Heart right ventricle (tissue), 16 donors: Measurements from ENCODE around the gene LRRC27. TPM values are rescaled to one million over a fixed set of nuclear protein-coding genes. Genes with fewer than 3 reads are reported as not detected.

Source experiments
- ATAC-seq, 8 donors: fragments of 200-7000 bp; cut with Tn5 transposase; one replicate each; pipeline ENCODE4 v1.9.1; 2020; ENCODE audit warnings: mild to moderate bottlenecking in 8 of 8, moderate library complexity in 8 of 8, moderate number of reproducible peaks in 1 of 8
- DNase-seq, 2 donors: peaks; one replicate each; pipeline ENCODE4 v3.0.0-alpha.2; 2020
- H3K27ac ChIP-seq, 10 donors: fragments of 200-600 bp; sonication (generic) in 2 of 10; one replicate each; pipeline versions ENCODE4 v1.5.0 to v1.8.0; 2020 to 2022; ENCODE audit warnings: mild to moderate bottlenecking in 3 of 10
- H3K27me3 ChIP-seq, 7 donors: fragments of 200-600 bp; one replicate each; pipeline ENCODE4 v1.8.0; 2021 to 2022; ENCODE audit warnings: mild to moderate bottlenecking in 2 of 7
- H3K36me3 ChIP-seq, 9 donors: fragments of 200-600 bp; sonication (generic) in 1 of 9; one replicate each; pipeline versions ENCODE4 v1.5.0 to v1.8.0; 2020 to 2022; ENCODE audit warnings: mild to moderate bottlenecking in 2 of 9
- H3K4me1 ChIP-seq, 9 donors: fragments of 200-600 bp; sonication (generic) in 1 of 9; one replicate each; pipeline versions ENCODE4 v1.5.0 to v1.8.0; 2020 to 2022; ENCODE audit warnings: mild to moderate bottlenecking in 4 of 9
- H3K4me3 ChIP-seq, 10 donors: fragments of 200-600 bp; sonication (generic) in 2 of 10; one replicate each; pipeline versions ENCODE4 v1.5.0 to v1.8.0; 2020 to 2022; ENCODE audit warnings: mild to moderate bottlenecking in 7 of 10, moderate library complexity in 2 of 10
- H3K9me3 ChIP-seq, 11 donors: fragments of 200-600 bp in 10 of 11; sonication (generic) in 2 of 11; one replicate each; pipeline versions ENCODE4 v1.5.0 to v1.8.0; 2013 to 2022; ENCODE audit warnings: mild to moderate bottlenecking in 2 of 11, control low read depth in 1 of 11, moderate library complexity in 1 of 11
- WGBS, 2 donors: extraction: QIAGEN DNeasy Blood & Tissue Kit; methylation state at CpG; one replicate each; pipeline ENCODE4 v1.1.7; 2013; ENCODE audit warnings: inconsistent platforms in 1 of 2; 5-methylcytosine and 5-hydroxymethylcytosine counted together
- intact Hi-C, 10 donors: fragments of 100-400 bp; cut with DNase I; formaldehyde crosslinking; loops; one replicate each; pipeline versions ENCODE4 v1.11.1 to v1.14.2; 2022
- polyA plus RNA-seq, 2 donors: library from polyadenylated mRNA; stranded (reverse); fragments of 200-250 nt; gene quantifications; one replicate each; pipeline ENCODE4 v1.2.3, GENCODE V29; 2013
- total RNA-seq, 10 donors: library from RNA; stranded (reverse); fragmentation: NEBNext Ultra II Directional in 3 of 10; extraction: Animal tissue kit (Norgen Biotek cat#: 25700) in 3 of 10; gene quantifications; one replicate each; pipeline versions ENCODE4 v1.2.1 to v1.2.4, GENCODE V29; 2021 to 2023
- TF ChIP-seq, protein P1 (sequence below), 9 donors: fragments of 200-600 bp; sonication (generic) in 2 of 9; IDR thresholded peaks; one replicate each; pipeline versions ENCODE4 v1.5.0 to v1.8.0; 2021 to 2022; ENCODE audit warnings: antibody characterized with exemption in 9 of 9, mild to moderate bottlenecking in 5 of 9, moderate library complexity in 1 of 9
- donor health status: Arrhythmogenic right ventricular cardiomyopathy.
- donor health status: ischemic (EF 13 %, LVEDD 7.1; RV severe dilation, severe dysfunction).
- donor health status: healthy with polysubstance abuse.
- donor health status: DM: no; HTN: yes; CAD: no.
- donor health status: DM: no; HTN: no; CAD: no.
- donor health status: ischemic (EF 25% LVEDD 6.9; RV normal size, moderate dysfunction).
- donor health status: ischemic (EF 25% LVEDD 5.7; RV mildly dilated, moderate dysfunction).
- donor health status: healthy.
- donor health status: DM: yes; HTN: yes; CAD: no.
- donor health status: Ischemic cardiomyopathy.
- donor health status: ischemic (EF 35%, LVEDD 5.7; RV mildly dilated, moderate dysfunction).
- donor health status: nonischemic (EF 11% LVEDD 7.7; RV severe dilation, severe dysfunction).
- donor health status: DM: yes; HTN: yes; CAD: no.
- donor health status: PGD.
- donor health status: ischemic (EF 29% LVEDD 5.4; RV normal size, mild dysfunction).
- donor health status: nonischemic (EF 23%, LVEDD 6.1; RV moderate dilation, normal function).

LRRC27 gene
- total and polyA plus RNA-seq, 12 donors, result 3.0 to 8.1 (median 4.7) TPM

DNA sequence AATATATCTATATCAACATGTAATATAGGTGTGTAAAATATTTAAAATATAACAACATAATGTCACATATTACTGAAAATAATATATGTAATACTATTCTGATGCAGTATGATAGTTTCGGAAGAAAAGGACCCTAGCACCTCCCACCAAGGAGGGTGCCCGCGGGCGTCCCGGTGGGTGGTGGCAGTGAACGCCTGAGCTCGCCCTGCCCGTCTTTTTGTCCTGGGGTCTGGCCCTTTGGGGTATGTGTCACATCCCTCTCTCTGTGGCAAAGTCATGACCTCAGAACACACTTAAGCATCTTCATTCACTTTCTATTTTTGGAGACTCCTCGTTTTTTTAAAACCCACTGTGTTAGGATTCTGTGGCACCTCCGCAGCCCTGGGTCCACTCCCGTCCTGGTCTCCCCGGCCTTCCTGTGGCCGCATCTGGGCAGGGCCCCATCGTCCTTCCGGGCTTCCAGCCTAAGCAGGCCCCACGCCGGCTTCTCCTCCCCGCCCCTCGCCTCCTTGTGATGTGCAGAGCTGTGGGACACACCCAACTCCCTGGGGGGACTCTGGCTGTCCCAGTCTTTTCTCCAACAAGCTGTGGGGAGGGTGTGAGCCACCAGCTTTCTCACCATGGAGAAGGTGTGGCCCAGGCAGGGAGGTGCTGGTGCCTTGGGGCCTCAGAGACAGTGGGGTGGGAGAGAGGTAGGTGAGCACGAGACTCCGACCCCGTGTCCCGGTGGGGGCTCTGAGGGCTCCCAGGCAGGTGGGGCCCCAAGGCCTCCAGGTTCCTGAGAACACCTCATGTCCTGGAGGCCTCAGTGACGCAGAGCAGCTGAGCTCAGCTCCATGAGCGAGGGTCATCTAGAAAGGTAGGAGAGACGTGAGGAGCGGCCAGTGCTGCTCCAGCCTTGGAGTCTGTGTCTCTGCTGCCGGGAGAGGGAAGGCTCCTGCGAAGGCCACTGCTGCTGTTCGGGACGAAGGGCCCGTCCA lies 81.5 kb downstream of the LRRC27 start:
- DNase-seq (peak in 1 of 2 donors; percentile 21), ATAC-seq (peak in 1 of 8 donors; percentile 3)
- WGBS, 2 donors, result 79% methylated on average over 32 of the region's 32 CpGs
- H3K9me3 ChIP-seq, result no peaks in the 10 kb centered on the region
- peaks cover 8 to 65% (median 43%) of the 10 kb centered on the region in 9 donors for H3K4me1 ChIP-seq
- TF ChIP-seq, protein P1, sequence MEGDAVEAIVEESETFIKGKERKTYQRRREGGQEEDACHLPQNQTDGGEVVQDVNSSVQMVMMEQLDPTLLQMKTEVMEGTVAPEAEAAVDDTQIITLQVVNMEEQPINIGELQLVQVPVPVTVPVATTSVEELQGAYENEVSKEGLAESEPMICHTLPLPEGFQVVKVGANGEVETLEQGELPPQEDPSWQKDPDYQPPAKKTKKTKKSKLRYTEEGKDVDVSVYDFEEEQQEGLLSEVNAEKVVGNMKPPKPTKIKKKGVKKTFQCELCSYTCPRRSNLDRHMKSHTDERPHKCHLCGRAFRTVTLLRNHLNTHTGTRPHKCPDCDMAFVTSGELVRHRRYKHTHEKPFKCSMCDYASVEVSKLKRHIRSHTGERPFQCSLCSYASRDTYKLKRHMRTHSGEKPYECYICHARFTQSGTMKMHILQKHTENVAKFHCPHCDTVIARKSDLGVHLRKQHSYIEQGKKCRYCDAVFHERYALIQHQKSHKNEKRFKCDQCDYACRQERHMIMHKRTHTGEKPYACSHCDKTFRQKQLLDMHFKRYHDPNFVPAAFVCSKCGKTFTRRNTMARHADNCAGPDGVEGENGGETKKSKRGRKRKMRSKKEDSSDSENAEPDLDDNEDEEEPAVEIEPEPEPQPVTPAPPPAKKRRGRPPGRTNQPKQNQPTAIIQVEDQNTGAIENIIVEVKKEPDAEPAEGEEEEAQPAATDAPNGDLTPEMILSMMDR (IDR thresholded peaks at IDR 0.05), result no peak
- intact Hi-C loops, result no loop called here
- H3K27me3 ChIP-seq, result no peaks in the 10 kb centered on the region
- no peak overlapping the region for H3K4me3 ChIP-seq
- peak overlapping the region in 4 of 10 donors; percentile 12 to 58 (median 25) for H3K27ac ChIP-seq
- peaks cover 0 to 4% (median 0%) of the 10 kb centered on the region in 9 donors for H3K36me3 ChIP-seq

DNA sequence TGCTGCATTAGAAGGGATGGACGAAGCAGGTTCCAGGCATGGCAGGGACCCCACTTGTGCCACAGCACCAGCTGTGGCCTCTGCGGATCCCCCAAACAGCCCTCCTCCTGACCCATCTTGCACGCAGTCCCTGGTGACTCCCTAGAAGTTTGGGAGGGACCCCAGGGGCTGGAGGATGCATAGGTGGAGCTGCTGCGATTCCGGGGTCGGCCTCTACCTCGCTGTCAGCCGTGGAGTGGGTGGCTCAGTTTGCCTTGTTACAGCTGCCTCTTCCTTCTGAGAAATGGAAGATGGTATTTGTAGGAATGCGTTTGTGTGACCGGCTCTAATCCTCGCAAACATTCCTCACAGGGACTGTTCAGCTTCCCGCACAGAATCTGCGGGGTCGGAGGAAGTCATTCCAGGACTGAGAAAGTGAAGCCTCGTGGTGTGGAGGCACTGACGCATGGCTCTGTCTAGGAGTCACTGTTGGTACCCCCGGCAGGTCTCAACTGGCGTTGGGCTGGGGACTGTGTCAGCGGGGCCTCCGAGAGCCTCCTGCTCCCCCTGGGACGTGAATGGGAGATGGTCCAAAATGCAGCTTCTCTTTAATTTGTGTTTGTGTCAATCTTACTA lies 82.5 kb downstream of the LRRC27 start:
- WGBS, 2 donors, result 88 to 90% methylated on average over 21 of the region's 21 CpGs
- peaks cover 8 to 63% (median 41%) of the 10 kb centered on the region in 9 donors for H3K4me1 ChIP-seq
- no peak overlapping the region for H3K4me3 ChIP-seq
- H3K27me3 ChIP-seq, result no peaks in the 10 kb centered on the region
- H3K9me3 ChIP-seq, result no peaks in the 10 kb centered on the region
- intact Hi-C loops, result no loop called here
- TF ChIP-seq, protein P1 (IDR thresholded peaks at IDR 0.05), result no peak
- peak in 1 of 2 donors; percentile 5 for DNase-seq
- H3K27ac ChIP-seq, result no peak overlapping the region
- H3K36me3 ChIP-seq, result peaks cover 0 to 4% (median 0%) of the 10 kb centered on the region in 9 donors
- no peak for ATAC-seq

DNA sequence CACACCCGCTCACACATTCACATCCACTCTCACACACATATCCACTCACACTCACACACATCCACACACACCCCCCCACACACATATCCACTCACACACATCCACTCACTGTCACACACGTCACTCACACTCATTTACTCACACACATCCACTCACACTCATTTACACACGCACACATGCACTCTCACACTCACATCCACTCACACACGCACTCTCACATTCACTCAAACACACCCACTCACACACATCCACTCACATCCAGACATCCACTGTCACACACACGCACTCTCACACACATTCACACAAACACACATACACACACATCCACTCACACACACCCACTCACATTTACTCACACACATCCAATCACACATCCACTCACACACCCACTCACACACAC lies 83.3 kb downstream of the LRRC27 start:
- H3K36me3 ChIP-seq, result peaks cover 0 to 4% (median 0%) of the 10 kb centered on the region in 9 donors
- ATAC-seq, result no peak
- no peak overlapping the region for H3K4me3 ChIP-seq
- WGBS, 2 donors, result 98 to 99% methylated on average over 5 of the region's 5 CpGs
- H3K9me3 ChIP-seq, result no peaks in the 10 kb centered on the region
- H3K27ac ChIP-seq, result no peak overlapping the region
- DNase-seq, result no peak
- intact Hi-C loops, result no loop called here
- H3K27me3 ChIP-seq, result no peaks in the 10 kb centered on the region
- peaks cover 8 to 68% (median 47%) of the 10 kb centered on the region in 9 donors for H3K4me1 ChIP-seq
- TF ChIP-seq, protein P1 (IDR thresholded peaks at IDR 0.05), result no peak

DNA sequence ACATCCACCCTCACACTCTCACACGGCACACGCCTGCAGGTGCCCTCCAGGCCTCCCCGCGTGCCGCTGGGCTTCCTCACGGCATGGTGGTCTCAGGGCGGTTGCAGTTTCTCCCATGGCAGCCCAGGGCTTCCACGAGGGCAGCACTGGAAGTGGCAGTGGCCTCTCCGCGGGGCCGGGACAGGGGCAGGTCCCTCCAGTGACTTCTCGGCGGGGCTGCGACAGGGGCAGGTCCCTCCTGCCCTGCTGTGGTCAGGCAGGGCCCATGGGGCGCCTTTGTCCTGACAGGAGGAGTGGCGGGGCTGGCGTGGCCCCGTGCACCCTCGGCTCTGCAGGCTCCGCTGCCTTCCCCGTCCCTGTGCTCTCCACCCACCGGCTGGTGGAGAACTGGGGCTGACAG lies 84.0 kb downstream of the LRRC27 start:
- Histone ChIP-seq H3K36me3 (peaks cover 0 to 4% (median 0%) of the 10 kb centered on the region in 9 donors), H3K27ac (peak overlapping the region in 1 of 10 donors; percentile 3), H3K9me3 (no peaks in the 10 kb centered on the region), H3K4me1 (peaks cover 10 to 72% (median 52%) of the 10 kb centered on the region in 9 donors), H3K27me3 (no peaks in the 10 kb centered on the region), H3K4me3 (no peak overlapping the region)
- intact Hi-C loops, result no loop called here
- TF ChIP-seq, protein P1 (IDR thresholded peaks at IDR 0.05), result no peak
- 96 to 97% methylated on average over 22 of the region's 22 CpGs for WGBS, 2 donors
- ATAC-seq (no peak), DNase-seq (peak in 1 of 2 donors; percentile 9)
